ENCODE measurements around the gene SLC39A3.

DNA sequence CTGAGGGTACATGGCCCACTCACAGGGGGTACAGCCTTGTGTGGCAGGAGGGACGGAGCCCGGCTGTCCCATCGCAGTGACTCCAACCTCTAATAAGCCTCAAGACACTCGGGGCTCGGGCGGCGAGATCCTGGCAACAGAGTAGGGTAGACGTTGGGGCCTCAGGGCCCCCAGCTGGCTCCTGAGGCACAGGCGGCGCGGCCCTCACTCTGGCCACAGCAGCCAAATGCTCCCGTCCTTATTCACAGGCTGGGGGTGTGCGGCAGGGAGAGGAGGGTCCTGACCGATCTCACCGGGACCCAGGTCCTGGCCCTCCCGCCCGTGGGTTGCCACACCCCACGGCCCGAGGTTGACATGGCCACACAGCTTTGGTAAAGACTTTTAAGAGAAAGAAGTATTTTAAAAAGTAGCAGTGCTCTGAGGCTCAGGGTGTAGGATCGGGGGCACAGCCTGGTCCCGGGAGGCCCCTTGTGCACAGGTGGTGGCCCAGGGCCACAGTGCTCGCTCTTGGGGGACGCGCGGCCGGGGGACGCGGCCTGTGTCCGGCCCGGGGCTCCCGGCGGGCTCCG lies 7.6 kb downstream of the SLC39A3 start:
- TF ChIP-seq, protein P1, sequence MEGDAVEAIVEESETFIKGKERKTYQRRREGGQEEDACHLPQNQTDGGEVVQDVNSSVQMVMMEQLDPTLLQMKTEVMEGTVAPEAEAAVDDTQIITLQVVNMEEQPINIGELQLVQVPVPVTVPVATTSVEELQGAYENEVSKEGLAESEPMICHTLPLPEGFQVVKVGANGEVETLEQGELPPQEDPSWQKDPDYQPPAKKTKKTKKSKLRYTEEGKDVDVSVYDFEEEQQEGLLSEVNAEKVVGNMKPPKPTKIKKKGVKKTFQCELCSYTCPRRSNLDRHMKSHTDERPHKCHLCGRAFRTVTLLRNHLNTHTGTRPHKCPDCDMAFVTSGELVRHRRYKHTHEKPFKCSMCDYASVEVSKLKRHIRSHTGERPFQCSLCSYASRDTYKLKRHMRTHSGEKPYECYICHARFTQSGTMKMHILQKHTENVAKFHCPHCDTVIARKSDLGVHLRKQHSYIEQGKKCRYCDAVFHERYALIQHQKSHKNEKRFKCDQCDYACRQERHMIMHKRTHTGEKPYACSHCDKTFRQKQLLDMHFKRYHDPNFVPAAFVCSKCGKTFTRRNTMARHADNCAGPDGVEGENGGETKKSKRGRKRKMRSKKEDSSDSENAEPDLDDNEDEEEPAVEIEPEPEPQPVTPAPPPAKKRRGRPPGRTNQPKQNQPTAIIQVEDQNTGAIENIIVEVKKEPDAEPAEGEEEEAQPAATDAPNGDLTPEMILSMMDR (IDR thresholded peaks at IDR 0.05): no peak
- no peak for TF ChIP-seq POLR2A (IDR thresholded peaks at IDR 0.05)

All from adrenal gland (tissue), 5 donors.